Mammary epithelial cell (primary cell): ENCODE measurements around the gene TSPAN5.

Experiments
- EZH2 ChIP-seq: IDR thresholded peaks from 2 replicates; pipeline ENCODE4 v1.6.1; 2012; ENCODE audit warnings: low read length, inconsistent platforms, borderline replicate concordance
- TF ChIP-seq, protein P1 (sequence below), 2 donors: IDR thresholded peaks in 1 of 2; conservative IDR thresholded peaks in 1 of 2; 2 replicates each; pipeline ENCODE4 v1.5.1; 2011 to 2012; ENCODE audit warnings: inconsistent platforms in 2 of 2, low read length in 2 of 2, mild to moderate bottlenecking in 2 of 2, control low read depth in 1 of 2, low read depth in 1 of 2; ENCODE audit not compliant: insufficient read depth in 1 of 2; ENCODE audit errors: extremely low read depth in 1 of 2

DNA sequence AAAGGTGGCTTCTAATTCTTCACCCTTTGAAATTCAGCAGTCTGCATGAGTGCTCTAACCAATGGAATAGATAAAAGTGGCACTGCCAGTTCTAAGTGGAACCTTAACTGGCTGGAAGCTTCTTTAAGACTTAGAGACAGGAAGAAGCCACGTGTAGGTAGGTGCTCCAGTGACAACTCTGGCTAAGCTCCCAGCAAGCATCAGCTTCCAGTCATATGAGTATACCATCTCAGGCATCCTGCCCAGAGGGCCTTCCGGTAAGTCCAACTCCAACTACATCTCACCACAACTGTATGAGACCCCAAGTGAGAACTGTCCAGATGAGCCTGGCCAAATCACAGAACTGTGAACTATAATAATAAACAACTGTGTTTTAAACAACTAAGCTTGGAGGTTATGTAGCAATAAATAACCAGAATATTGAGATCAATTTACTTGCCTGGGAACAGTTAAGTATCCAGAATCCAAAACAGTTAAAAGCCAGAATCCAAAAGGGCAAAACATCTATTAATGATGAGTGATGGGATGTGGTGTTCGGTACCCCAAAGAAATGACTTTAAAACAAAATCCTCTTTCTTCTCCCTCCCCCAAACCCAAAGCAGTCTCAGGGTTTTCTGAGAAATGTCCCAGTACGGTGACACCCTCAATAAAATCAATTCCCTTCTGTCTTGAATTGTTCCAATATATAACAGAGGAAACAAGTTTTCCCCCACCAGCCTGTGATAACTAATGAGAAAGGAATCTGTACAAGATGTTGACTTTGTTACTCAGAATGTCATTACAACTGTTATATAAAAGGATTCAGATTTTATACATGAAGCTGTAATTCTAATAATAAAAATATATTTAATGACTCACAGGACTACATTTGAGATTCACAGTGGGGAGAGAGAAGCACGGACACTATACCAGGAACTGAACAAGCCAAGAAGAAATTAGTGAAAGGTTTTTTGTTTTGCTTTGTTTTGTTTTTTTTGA is 4.2 kb downstream of the TSPAN5 start:
- TF ChIP-seq, protein P1, sequence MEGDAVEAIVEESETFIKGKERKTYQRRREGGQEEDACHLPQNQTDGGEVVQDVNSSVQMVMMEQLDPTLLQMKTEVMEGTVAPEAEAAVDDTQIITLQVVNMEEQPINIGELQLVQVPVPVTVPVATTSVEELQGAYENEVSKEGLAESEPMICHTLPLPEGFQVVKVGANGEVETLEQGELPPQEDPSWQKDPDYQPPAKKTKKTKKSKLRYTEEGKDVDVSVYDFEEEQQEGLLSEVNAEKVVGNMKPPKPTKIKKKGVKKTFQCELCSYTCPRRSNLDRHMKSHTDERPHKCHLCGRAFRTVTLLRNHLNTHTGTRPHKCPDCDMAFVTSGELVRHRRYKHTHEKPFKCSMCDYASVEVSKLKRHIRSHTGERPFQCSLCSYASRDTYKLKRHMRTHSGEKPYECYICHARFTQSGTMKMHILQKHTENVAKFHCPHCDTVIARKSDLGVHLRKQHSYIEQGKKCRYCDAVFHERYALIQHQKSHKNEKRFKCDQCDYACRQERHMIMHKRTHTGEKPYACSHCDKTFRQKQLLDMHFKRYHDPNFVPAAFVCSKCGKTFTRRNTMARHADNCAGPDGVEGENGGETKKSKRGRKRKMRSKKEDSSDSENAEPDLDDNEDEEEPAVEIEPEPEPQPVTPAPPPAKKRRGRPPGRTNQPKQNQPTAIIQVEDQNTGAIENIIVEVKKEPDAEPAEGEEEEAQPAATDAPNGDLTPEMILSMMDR (conservative IDR thresholded peaks at IDR 0.05 in 1 of 2, IDR thresholded peaks at IDR 0.05 in 1 of 2; ENCODE audit: extremely low read depth in 1 of 2, insufficient read depth in 1 of 2, low read depth in 1 of 2, low read length in 2 of 2), result no peak
- TF ChIP-seq EZH2, result no peak
